Activated CD4-positive, alpha-beta T cell treated with anti-CD3 and anti-CD28 coated beads for 4 hours (primary cell): Measurements from ENCODE around the gene ROM1.

Experiments
- DNase-seq, 2 donors: peaks; one replicate each; pipeline ENCODE4 v3.0.0-alpha.2; 2020

ROM1 gene

GRCh38 chr11:62588966-62589637 lies 24.0 kb upstream of the ROM1 start:
- DNase-seq, result no peak

- DNase-seq, result peak; percentile 95
These were observed 21.5 kb upstream of the ROM1 start, which contains the start of gene TUT1 for GRCh38 chr11:62591448-62592145. Gene TUT1, minus strand, starts transcription at chr11:62591523. Its CDS starts 38 bp downstream, at chr11:62591485.

GRCh38 chr11:62592146-62592815 lies 20.8 kb upstream of the ROM1 start:
- DNase-seq, result no peak

GRCh38 chr11:62592989-62593421 lies 20.1 kb upstream of the ROM1 start:
- DNase-seq, result no peak

GRCh38 chr11:62593434-62594044 lies 19.5 kb upstream of the ROM1 start:
- peak; percentile 77 to 79 for DNase-seq

GRCh38 chr11:62595124-62595523 lies 17.9 kb upstream of the ROM1 start:
- no peak for DNase-seq

GRCh38 chr11:62599069-62599696 lies 13.9 kb upstream of the ROM1 start:
- DNase-seq, result peak; percentile 94 to 95

- DNase-seq, result no peak
These were observed 13.2 kb upstream of the ROM1 start for GRCh38 chr11:62599901-62600300.

- peak in 1 of 2 donors; percentile 27 for DNase-seq
These were observed 12.5 kb upstream of the ROM1 start for GRCh38 chr11:62600367-62601121.

- DNase-seq, result peak in 1 of 2 donors; percentile 37
These were observed 12.0 kb upstream of the ROM1 start for GRCh38 chr11:62601122-62601371.

GRCh38 chr11:62601372-62602140 lies 11.5 kb upstream of the ROM1 start, which contains the start of gene MTA2:
Gene MTA2, minus strand, starts transcription at chr11:62601865. Its CDS starts 415 bp downstream, at chr11:62601450.
- peak; percentile 99 to 100 for DNase-seq

GRCh38 chr11:62602141-62603071 lies 10.7 kb upstream of the ROM1 start:
- DNase-seq, result peak in 1 of 2 donors; percentile 26

GRCh38 chr11:62603072-62603408 lies 10.0 kb upstream of the ROM1 start:
- no peak for DNase-seq

- DNase-seq, result no peak
These were observed 9.2 kb upstream of the ROM1 start for GRCh38 chr11:62603776-62604299.

- no peak for DNase-seq
These were observed 8.5 kb upstream of the ROM1 start for GRCh38 chr11:62604460-62605120.

GRCh38 chr11:62605467-62605866 lies 7.6 kb upstream of the ROM1 start:
- DNase-seq, result no peak

- DNase-seq, result no peak
These were observed 7.2 kb upstream of the ROM1 start for GRCh38 chr11:62605902-62606301.

GRCh38 chr11:62607714-62608113 lies 5.3 kb upstream of the ROM1 start:
- no peak for DNase-seq

- no peak for DNase-seq
These were observed 4.3 kb upstream of the ROM1 start for GRCh38 chr11:62608776-62609175.

- no peak for DNase-seq
These were observed 2.7 kb upstream of the ROM1 start for GRCh38 chr11:62610403-62610802.
